D721Med (cell line): ENCODE measurements around the gene PTGIS.

Experiments
- DNase-seq: peaks from one replicate; pipeline ENCODE4 v3.0.0; 2011; ENCODE audit warnings: low spot score; ENCODE audit not compliant: insufficient read length
- FAIRE-seq: peaks from 2 replicates; lab custom pipeline; 2011; peaks lifted over from hg19 to GRCh38; lab: Jason Lieb, UNC
- CTCF ChIP-seq: IDR thresholded peaks from 2 replicates; pipeline ENCODE4 v1.5.1; 2012; ENCODE audit warnings: mild to moderate bottlenecking, control low read depth; ENCODE audit not compliant: insufficient read depth; ENCODE audit errors: missing control alignments

The PTGIS gene

GRCh38 chr20:49519212-49519712, 48.7 kb downstream of the PTGIS start:
- TF ChIP-seq CTCF: no peak
- no peak for DNase-seq
- FAIRE-seq: no peak

GRCh38 chr20:49518576-49518975, 49.4 kb downstream of the PTGIS start:
- FAIRE-seq: no peak
- no peak for TF ChIP-seq CTCF
- no peak for DNase-seq

- FAIRE-seq (no peak), DNase-seq (no peak)
- TF ChIP-seq CTCF: no peak
Observed at GRCh38 chr20:49517805-49518100, 50.2 kb downstream of the PTGIS start.

- DNase-seq (no peak), FAIRE-seq (no peak)
- no peak for TF ChIP-seq CTCF
Observed at GRCh38 chr20:49516916-49517804, 50.8 kb downstream of the PTGIS start.

- FAIRE-seq (no peak), DNase-seq (no peak)
- TF ChIP-seq CTCF: no peak
Observed at GRCh38 chr20:49515586-49515985, 52.4 kb downstream of the PTGIS start.

GRCh38 chr20:49513517-49513916, 54.4 kb downstream of the PTGIS start:
- FAIRE-seq: no peak
- TF ChIP-seq CTCF: no peak
- DNase-seq: no peak

GRCh38 chr20:49513009-49513408, 54.9 kb downstream of the PTGIS start:
- no peak for TF ChIP-seq CTCF
- DNase-seq: no peak
- FAIRE-seq: no peak
